ENCODE measurements around the gene DRC7. TPM values are rescaled to one million over a fixed set of nuclear protein-coding genes. Genes with fewer than 3 reads are reported as not detected.

Gene DRC7
- total and polyA plus RNA-seq, 8 donors: 0.28 to 2.4 (median 0.76) TPM

GRCh38 chr16:57653936-57654335 is 40.7 kb upstream of the DRC7 start:
- 77 to 79% methylated on average over 16 of the region's 16 CpGs for WGBS, 2 donors
- Histone ChIP-seq H3K9me3 (no peaks in the 10 kb centered on the region), H3K4me3 (no peak overlapping the region), H3K27me3 (no peaks in the 10 kb centered on the region), H3K36me3 (peaks cover 3 to 57% (median 15%) of the 10 kb centered on the region in 3 donors), H3K27ac (no peak overlapping the region), H3K4me1 (no peaks in the 10 kb centered on the region)
- ATAC-seq (no peak), FAIRE-seq (no peak), DNase-seq (peak in 2 of 6 donors; percentile 46 to 69)
- intact Hi-C loops (cut with DNase I): loop anchor here in 1 of 3 donors (5.0 kb wide), 1 partner anchor 68 kb away; no protein-coding TSS in a partner anchor
- TF ChIP-seq CTCF (IDR thresholded peaks at IDR 0.05): no peak

GRCh38 chr16:57656342-57656955 is 38.2 kb upstream of the DRC7 start:
- no peaks in the 10 kb centered on the region for H3K4me1 ChIP-seq
- H3K36me3 ChIP-seq: peaks cover 0 to 58% (median 17%) of the 10 kb centered on the region in 3 donors
- FAIRE-seq (no peak), ATAC-seq (no peak), DNase-seq (no peak)
- H3K4me3 ChIP-seq: no peak overlapping the region
- 88 to 93% methylated on average over 11 of the region's 11 CpGs for WGBS, 2 donors
- H3K9me3 ChIP-seq: no peaks in the 10 kb centered on the region
- no peaks in the 10 kb centered on the region for H3K27me3 ChIP-seq
- H3K27ac ChIP-seq: no peak overlapping the region
- TF ChIP-seq CTCF (IDR thresholded peaks at IDR 0.05): no peak
- intact Hi-C loops (cut with DNase I): no loop called here

- H3K27me3 ChIP-seq: no peaks in the 10 kb centered on the region
- WGBS, 2 donors: 94 to 96% methylated on average over 12 to 13 of the region's 13 CpGs
- ATAC-seq (no peak), FAIRE-seq (no peak), DNase-seq (peak in 1 of 6 donors; percentile 59)
- no peak for TF ChIP-seq CTCF (IDR thresholded peaks at IDR 0.05)
- H3K4me1 ChIP-seq: no peaks in the 10 kb centered on the region
- intact Hi-C loops (cut with DNase I): no loop called here
- no peak overlapping the region for H3K27ac ChIP-seq
- no peak overlapping the region for H3K4me3 ChIP-seq
- H3K9me3 ChIP-seq: no peaks in the 10 kb centered on the region
- H3K36me3 ChIP-seq: peaks cover 0 to 58% (median 23%) of the 10 kb centered on the region in 3 donors
Observed at GRCh38 chr16:57657228-57657627, 37.4 kb upstream of the DRC7 start.

- WGBS, 2 donors: 84 to 88% methylated on average over 10 of the region's 10 CpGs
- intact Hi-C loops (cut with DNase I): no loop called here
- no peak for DNase-seq
- no peak for FAIRE-seq
- Histone ChIP-seq H3K36me3 (peaks cover 0 to 60% (median 18%) of the 10 kb centered on the region in 3 donors), H3K4me3 (no peak overlapping the region), H3K27ac (no peak overlapping the region), H3K27me3 (no peaks in the 10 kb centered on the region), H3K4me1 (no peaks in the 10 kb centered on the region), H3K9me3 (no peaks in the 10 kb centered on the region)
- ATAC-seq: no peak
- no peak for TF ChIP-seq CTCF (IDR thresholded peaks at IDR 0.05)
Observed at GRCh38 chr16:57658130-57658877, 36.3 kb upstream of the DRC7 start.

Measured in pancreas (tissue), 10 donors.